K562 (cell line): Measurements from ENCODE around the gene SCML2. TPM values are rescaled to one million over a fixed set of nuclear protein-coding genes. Genes with fewer than 3 reads are reported as not detected.

Experiments used
- CCAR2 ChIP-seq: fragments of 200-400 bp; formaldehyde crosslinking; IDR thresholded peaks from 2 replicates; pipeline ENCODE4 v1.6.1; 2017; ENCODE audit warnings: mild to moderate bottlenecking, low read depth, low read length
- CHCHD3 ChIP-seq: fragments of 250-450 bp; sonication (Bioruptor Pico); IDR thresholded peaks from 2 replicates; pipeline ENCODE4 v2.1.2; 2022; ENCODE audit warnings: mild to moderate bottlenecking
- E2F1 ChIP-seq: sonication (generic); formaldehyde crosslinking; IDR thresholded peaks from 2 replicates; pipeline ENCODE4 v1.8.1; 2023; ENCODE audit warnings: mild to moderate bottlenecking, missing genetic modification reagents, moderate library complexity
- GTF2A2 ChIP-seq: IDR thresholded peaks from 2 replicates; pipeline ENCODE4 v1.6.1; 2016; ENCODE audit warnings: mild to moderate bottlenecking, missing genetic modification characterization, missing compliant biosample characterization
- HCFC1 ChIP-seq: IDR thresholded peaks from 2 replicates; pipeline ENCODE4 v1.6.1; 2012; ENCODE audit warnings: low read depth, low read length, improper control_type of control experiment
- KDM1A ChIP-seq, 2 experiments: fragments of 450-650 bp; IDR thresholded peaks; 2 replicates each; pipeline ENCODE4 v1.6.1; 2016; ENCODE audit warnings: mild to moderate bottlenecking in 2 of 2
- MGA ChIP-seq: fragments of 450-650 bp; IDR thresholded peaks from 2 replicates; pipeline ENCODE4 v1.6.1; 2016; ENCODE audit warnings: mild to moderate bottlenecking, moderate library complexity
- NFIC ChIP-seq: fragments of 450-650 bp; IDR thresholded peaks from 2 replicates; pipeline ENCODE4 v1.6.1; 2017; ENCODE audit warnings: mild to moderate bottlenecking, inconsistent platforms
- PCBP1 ChIP-seq: fragments of 200-400 bp; formaldehyde crosslinking; IDR thresholded peaks from 2 replicates; pipeline ENCODE4 v1.6.1; 2018; ENCODE audit warnings: mild to moderate bottlenecking, low read depth, low read length; ENCODE audit not compliant: poor library complexity, severe bottlenecking
- RAD51 ChIP-seq: fragments of 450-650 bp; IDR thresholded peaks from 2 replicates; pipeline ENCODE4 v1.7.1; 2016; ENCODE audit warnings: low read depth, mild to moderate bottlenecking, borderline replicate concordance
- SAFB2 ChIP-seq: fragments of 200-400 bp; formaldehyde crosslinking; IDR thresholded peaks from 2 replicates; pipeline ENCODE4 v1.6.1; 2018; ENCODE audit warnings: borderline replicate concordance, low read length, low read depth, moderate library complexity; ENCODE audit not compliant: severe bottlenecking
- SMAD2 ChIP-seq: fragments of 150-350 bp; IDR thresholded peaks from 2 replicates; pipeline ENCODE4 v1.6.1; 2014; ENCODE audit warnings: low read depth, mild to moderate bottlenecking, low read length
- ZNF174 ChIP-seq: fragments of 250-450 bp; sonication (Bioruptor Pico); IDR thresholded peaks from 2 replicates; pipeline ENCODE4 v1.4.0; 2020; ENCODE audit warnings: mild to moderate bottlenecking
- ZNF408 ChIP-seq: fragments of 250-450 bp; sonication (Bioruptor Pico); IDR thresholded peaks from 2 replicates; pipeline ENCODE4 v1.4.0; 2020; ENCODE audit warnings: low read depth, mild to moderate bottlenecking, moderate library complexity
- polyA plus RNA-seq, 8 experiments: library from polyadenylated mRNA; depleted of rRNA in 4 of 8; stranded (reverse) in 5 of 8; unstranded in 3 of 8; fragments of >200 nt; fragmentation: Nextera tagmentation in 2 of 8; fragmentation: Illumina TruSeq in 1 of 8; extraction: Ambion mirVana in 2 of 8; extraction: Trizol in 1 of 8; gene quantifications; 2 replicates each; pipeline versions ENCODE4 v1.2.1 to v1.2.3, GENCODE V29; 2011 to 2014; ENCODE audit warnings: inconsistent platforms in 1 of 8, missing spikeins in 1 of 8
- total RNA-seq, 7 experiments: library from RNA; depleted of rRNA in 6 of 7; stranded (reverse); fragments of >200 nt in 6 of 7; fragmentation: Illumina TruSeq in 2 of 7; extraction: Trizol in 2 of 7; gene quantifications; 2 replicates each; pipeline versions ENCODE4 v1.2.1 to v1.2.3, GENCODE V29; 2011 to 2021; ENCODE audit warnings: low replicate concordance in 1 of 7

The SCML2 gene
- total and polyA plus RNA-seq, 9 of the 15 experiments (the other 6 are each of a cell fraction or from before 2014, with no cell fraction given): 15.1 to 30.8 (median 22.9) TPM

- TF ChIP-seq MGA (peak; percentile 96), ZNF174 (CRISPR knock-in tag) (no peak), ZNF408 (CRISPR knock-in tag) (no peak), SMAD2 (no peak), CCAR2 (no peak), NFIC (peak; percentile 80), KDM1A (IDR thresholded peaks at IDR 0.05) (no peak), E2F1 (CRISPR knock-in tag) (no peak), PCBP1 (no peak), CHCHD3 (CRISPR knock-in tag) (no peak), HCFC1 (peak; percentile 17; the same call in 1 of the 2 replicates), SAFB2 (no peak), GTF2A2 (tag) (no peak), RAD51 (no peak)
Observed at GRCh38 chrX:18354369-18355223, at the start of gene SCML2 (continued).
